HG02571 (cell line): ENCODE data around the gene VPS4A.
"Not testable (repeated sequence)": the region's sequence is repeated elsewhere in the genome, so short reads cannot be mapped to it uniquely, and the experiment has no call there.

ENCODE experiments used
- ATAC-seq: cut with Tn5 transposase; IDR thresholded peaks from one replicate; pipeline ENCODE4 v1.9.1; 2021; ENCODE audit warnings: mild to moderate bottlenecking, moderate library complexity; ENCODE audit not compliant: unreplicated experiment

The VPS4A gene

DNA sequence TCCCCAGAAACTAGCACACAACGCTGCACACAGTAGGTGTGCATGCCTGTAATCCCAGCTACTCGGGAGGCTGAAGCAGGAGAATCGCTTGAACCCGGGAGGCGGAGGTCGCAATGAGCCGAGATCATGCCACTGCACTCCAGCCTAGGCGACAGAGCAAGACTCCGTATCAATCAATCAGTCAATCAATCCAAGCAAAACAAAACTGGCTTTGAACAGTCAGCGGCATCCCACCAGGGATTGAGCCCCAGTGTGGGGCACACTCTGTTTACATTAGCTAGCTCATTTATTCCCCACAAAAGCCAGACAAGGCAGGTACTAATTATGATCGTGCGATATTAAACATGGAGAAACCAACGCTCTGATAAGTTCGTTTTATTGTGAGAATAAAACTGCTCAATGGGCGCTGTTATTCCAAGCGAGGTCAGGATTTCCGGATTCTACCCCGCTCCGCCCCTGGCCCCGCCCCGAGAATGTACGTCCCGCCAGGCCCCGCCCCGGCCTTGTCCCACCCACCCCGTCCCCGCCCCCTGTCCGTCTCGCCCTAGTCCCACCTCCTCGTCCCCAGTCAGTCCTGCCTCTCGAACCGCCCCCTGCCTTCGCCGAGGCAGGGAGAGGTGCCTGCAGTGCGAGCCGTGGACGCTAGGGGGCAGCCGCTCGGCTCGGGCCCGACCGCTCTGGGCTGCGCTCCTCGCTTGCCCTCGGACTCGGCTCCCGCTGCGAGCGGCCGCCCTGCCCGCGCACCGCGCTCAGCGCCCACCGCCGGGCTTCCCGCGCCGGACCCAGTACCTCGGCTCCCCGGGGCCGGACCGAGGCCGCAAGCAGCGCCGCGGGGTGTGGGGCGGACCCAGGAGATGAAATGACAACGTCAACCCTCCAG is at the start of gene VPS4A:
TSS of gene VPS4A (plus strand) at position 698 of the 880 bp plus-strand sequence. CDS start at position 860, 162 bp downstream.
- peak; percentile 91 for ATAC-seq

DNA sequence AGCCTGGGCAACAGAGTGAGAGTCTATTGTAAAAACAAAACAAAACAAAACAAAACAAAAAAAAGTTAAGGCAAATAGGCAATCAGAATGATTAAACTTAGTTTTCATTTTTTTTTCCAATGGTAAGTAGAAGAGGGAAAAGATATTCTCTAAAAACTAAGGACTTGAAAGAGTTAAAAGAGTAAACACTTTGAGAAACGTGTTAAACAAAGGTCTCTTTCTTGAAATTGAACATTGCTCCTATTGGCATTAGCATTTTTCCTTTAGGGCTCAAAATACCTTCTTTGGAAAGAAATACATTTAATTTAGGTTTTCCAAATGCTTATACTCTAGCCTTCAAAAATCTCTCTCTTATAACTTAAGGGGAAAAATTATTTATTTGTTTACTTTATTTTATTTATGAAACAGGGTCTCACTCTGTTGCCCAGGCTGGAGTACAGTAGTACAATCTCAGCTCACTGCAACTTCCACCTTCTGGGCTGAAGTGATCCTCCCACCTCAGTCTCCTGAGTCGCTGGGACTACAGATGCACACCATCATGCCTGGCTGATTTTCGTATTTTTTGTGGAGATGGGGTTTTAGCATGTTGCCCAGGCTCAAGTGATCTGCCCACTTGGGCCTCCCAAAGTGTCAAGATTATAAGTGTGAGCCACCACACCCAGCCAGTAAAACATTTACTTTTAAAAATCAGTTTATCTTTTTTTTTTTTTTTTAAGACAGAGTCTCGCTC is 44.7 kb upstream of the VPS4A start:
- no peak for ATAC-seq

DNA sequence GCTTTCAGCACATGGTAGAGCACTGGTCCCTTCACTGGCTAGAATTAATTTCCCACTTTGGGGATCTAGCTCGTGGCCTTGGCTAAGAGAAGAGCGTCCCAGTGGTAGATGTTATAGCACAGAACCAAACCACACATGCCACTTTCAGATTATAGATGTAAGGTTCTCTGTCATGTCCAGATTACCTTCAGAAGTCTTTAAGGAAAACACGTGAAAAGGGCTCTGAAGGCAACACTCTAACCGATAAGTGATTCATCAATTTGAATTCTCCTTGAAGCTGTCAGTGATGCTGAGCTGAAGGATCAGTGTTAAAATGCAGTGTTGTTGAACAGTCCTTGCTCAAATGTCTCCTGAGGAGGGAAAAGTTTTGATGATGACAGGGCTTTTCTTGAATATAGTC is 43.5 kb upstream of the VPS4A start:
- ATAC-seq: no peak

GRCh38 chr16:69270395-69270794 is 40.8 kb upstream of the VPS4A start:
- no peak for ATAC-seq

DNA sequence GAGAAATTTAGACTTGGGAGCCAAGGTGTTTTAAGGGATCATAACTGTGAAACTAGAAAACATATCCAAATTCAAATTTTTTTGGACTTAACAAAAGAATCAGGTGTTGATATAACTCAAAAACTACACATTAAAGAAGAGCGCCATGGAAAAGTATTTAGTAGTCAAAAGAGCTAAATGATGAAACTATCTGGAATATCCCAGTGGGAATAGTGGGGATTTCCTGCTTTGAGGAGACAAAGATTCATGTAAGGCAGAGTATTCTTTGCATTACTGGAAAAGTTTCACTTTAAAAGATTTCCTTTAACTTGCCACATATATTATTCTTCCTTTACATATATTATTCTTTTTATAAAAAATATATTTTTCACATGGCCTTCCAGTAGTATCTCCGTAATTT is 40.3 kb upstream of the VPS4A start:
- ATAC-seq: no peak

- no peak for ATAC-seq
Observed at GRCh38 chr16:69273009-69273408, 38.1 kb upstream of the VPS4A start.

DNA sequence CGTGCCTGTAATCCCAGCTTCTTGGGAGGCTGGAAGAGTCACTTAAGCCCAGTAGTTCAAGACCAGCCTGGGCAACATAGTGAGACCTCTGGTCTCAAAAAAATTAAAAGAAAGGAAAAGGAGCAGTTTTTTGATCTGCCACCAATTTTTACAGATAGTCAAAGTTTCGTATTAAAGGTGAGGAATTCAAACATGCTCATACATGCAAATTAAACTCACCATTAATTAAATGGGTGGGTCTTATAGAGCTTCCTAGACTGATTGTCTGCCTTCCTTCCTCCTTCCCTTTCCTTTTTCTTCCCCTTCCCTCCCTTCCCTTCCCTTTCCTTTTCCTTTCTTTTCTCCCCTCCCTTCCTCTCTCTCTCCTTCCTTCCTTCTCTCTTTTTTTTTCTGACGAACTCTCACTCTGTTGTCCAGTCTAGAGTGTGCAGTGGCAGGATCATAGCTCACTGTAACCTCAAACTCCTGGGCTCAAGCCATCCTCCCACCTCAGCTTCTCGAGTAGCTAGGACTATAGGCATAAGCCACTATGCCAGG is 36.4 kb upstream of the VPS4A start:
- no peak for ATAC-seq

GRCh38 chr16:69276148-69277115 is 34.7 kb upstream of the VPS4A start:
- no peak for ATAC-seq

GRCh38 chr16:69277413-69277812 is 33.7 kb upstream of the VPS4A start:
- no peak for ATAC-seq

DNA sequence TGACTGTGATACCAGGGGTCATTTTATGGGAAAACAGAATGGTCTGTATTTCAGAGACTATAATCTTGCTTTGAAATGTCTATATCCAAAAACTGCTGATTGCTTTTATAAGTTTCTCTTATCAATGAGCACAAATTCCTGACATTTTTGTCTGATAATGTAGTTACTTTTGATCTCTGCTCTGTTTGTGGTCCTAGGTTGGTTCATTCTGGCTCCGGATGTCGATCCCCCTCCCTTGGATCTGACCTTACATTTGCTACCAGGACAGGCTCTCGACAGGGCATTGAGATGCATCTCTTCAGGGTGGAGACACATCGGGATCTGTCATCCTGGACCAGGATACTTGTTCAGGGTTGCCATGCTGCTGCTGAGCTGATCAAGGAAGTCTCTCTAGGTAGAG is 27.3 kb upstream of the VPS4A start:
- ATAC-seq: no peak

DNA sequence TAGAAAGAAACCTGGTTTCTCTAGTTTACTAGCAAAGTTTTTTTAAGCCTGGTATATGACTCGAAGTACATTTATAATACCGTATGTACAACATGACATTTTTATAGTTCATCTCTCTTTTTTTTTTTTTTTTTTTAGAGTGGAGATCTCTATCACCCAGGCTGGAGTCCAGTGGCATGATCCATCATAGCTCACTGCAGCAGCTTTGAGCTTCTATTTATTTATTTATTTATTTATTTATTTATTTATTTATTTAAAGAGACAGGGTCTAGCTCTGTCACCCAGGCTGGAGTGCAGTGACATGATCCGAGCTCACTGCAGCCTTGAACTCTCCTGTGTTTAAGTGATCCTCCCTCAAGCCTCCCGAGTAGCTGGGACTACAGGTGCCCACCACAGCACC is 25.9 kb upstream of the VPS4A start:
- ATAC-seq: no peak

DNA sequence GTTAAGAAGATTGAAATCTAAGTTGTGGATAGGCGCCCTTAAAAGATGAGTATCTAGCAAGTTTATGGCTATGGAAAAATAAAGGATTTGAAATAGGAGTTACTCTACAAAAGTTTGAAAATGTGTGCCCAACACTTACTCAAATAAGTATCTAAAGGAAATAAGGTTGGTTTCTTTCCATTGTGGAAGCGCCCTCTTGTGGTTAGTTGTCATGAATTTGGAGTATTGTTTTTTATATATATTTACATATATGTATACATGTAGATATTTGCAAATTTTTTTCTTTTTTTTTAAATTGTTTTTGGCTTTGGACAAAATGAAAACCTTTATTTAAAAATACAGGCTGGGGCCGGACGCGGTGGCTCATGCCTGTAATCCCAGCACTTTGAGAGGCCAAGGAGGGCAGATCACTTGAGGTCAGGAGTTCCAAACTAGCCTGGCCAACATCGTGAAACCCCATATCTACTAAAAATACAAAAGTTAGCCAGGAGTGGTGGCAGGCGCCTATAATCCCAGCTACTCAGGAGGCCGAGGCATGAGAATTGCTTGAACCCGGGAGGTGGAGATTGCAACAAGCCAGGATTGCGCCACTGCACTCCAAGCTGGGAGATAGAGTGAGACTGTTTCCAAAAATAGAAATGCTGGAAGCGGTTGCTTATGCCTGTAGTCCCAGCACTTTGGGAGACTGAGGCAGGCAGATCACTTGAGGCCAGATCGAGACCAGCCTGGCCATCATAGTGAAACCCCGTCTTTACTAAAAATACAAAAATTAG is 24.0 kb upstream of the VPS4A start:
- ATAC-seq: no peak

GRCh38 chr16:69291657-69292056 is 19.5 kb upstream of the VPS4A start:
- not testable (repeated sequence) for ATAC-seq

GRCh38 chr16:69293401-69293800 is 17.7 kb upstream of the VPS4A start:
- ATAC-seq: no peak

DNA sequence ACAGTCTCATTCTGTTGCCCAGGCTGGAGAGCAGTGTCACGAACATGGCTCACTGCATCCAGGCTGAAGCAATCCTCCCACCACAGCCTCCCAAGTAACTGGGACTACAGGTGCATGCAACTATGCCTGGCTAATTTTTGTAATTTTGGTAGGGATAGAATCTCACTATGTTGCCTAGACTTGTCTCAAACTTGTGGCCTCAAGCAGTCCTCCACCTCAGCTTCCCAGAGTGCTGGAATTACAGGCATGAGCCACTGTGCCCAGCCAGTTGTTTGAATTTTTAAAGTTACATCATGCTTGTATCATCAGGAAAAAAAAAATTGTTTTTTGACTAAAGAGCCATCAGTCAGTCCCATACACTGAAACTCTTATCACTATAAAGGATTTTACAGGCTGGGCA is 17.1 kb upstream of the VPS4A start:
- ATAC-seq: no peak

GRCh38 chr16:69296771-69297170 is 14.4 kb upstream of the VPS4A start:
- not testable (repeated sequence) for ATAC-seq

DNA sequence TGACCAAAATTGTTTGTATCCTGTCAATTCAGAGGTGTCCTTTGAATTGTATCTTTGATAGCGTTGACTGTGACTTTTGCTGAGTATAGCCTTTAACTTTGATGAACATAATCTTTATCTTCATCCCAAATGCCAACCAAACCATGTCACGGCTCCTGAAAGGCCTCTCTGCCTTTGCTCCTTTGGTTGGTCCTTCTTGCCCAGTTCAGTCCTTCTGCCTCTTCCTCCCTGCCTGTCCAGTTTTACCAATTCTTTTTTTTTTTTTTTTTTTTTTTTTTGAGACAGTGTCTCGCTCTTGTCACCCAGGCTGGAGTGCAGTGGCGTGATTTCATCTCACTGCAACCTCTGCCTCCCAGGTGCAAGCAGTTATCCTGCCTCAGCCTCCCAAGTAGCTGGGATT is 12.9 kb upstream of the VPS4A start:
- ATAC-seq: no peak

DNA sequence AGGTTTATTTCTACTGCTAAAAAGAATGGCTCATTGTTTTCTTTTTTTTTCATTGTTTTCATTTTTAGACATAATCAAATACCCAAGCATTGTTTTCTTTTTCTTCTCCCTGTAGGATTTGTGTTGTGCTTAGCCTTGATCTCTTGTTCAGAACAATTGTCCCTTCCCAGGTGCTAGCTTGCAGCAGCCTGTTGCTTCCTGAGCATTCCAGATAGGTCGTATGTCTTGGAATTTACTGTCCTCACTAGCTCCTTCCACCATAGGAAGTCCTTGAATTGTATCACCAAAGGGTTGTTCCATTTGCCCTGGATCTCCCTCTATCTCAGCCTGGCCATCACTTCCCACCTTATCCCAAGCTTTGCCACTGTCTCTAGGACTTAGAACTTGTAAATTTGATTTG is 10.0 kb upstream of the VPS4A start:
- ATAC-seq: no peak

DNA sequence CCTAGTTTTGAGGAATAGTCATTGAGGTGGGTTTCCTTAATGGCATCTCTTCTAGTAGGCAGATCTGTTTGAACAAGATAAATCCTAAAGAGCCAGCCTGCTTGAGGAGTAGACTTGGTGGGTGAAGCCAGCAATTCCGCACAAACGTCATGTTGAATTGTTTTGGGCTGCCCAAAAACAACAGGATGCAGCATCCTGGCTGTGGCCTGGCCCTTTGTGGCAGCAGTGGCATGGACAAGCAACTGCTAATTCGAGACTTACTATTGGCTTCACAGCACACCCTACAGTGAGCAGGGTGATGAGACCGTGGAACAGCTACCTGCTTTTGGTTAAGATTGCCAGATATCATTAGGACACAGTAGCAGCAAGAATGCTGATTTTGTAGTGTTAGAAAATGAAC is 9.3 kb upstream of the VPS4A start:
- ATAC-seq: no peak

DNA sequence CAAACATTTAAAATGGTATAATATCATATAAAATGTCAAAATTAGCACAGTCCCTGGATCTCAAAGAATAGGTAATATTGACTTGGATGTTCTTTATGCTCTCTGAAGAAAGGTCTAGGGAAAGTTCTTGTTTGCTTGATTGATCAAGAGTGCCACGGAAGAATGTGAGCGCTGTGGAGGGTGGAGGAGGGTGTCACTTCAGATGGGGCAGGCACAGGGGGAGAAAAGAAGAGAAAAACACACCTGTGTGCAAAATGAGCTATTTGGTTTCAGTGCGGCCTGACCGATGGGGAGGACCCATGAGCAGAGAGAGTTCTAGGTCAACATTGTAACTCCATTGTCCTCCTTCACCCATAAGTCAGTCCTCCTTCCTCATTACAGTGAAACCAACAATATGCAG is 8.8 kb upstream of the VPS4A start:
- no peak for ATAC-seq
